CD4-positive, CD25-positive, alpha-beta regulatory T cell (primary cell): Measurements from ENCODE around the gene KIAA1191. TPM values are rescaled to one million over a fixed set of nuclear protein-coding genes. Genes with fewer than 3 reads are reported as not detected.
A peak's percentile ranks its signal among the peaks of the same experiment; 100 is the strongest.

Experiments used
- ATAC-seq, 2 donors: fragments of 150-1000 bp; cut with Tn5 transposase; one replicate each; pipeline ENCODE4 v1.10.0; 2021; ENCODE audit warnings: low read depth in 2 of 2, moderate number of reproducible peaks in 2 of 2, moderate library complexity in 1 of 2
- DNase-seq, 3 donors: peaks; one replicate each; pipeline versions ENCODE4 v3.0.0 to v3.0.0-alpha.2; 2012 to 2022; ENCODE audit warnings: mixed read lengths in 1 of 3
- H3K27ac ChIP-seq: one replicate; pipeline ENCODE4 v1.7.0; 2013; ENCODE audit warnings: mild to moderate bottlenecking, low read length; ENCODE audit not compliant: insufficient read depth, poor library complexity, severe bottlenecking
- H3K27me3 ChIP-seq: one replicate; pipeline ENCODE4 v1.7.0; 2013; ENCODE audit warnings: low read length; ENCODE audit not compliant: control insufficient read depth, insufficient read depth
- H3K36me3 ChIP-seq: one replicate; pipeline ENCODE4 v1.7.0; 2013; ENCODE audit warnings: mild to moderate bottlenecking, low read length, moderate library complexity; ENCODE audit not compliant: control insufficient read depth, insufficient read depth
- H3K4me1 ChIP-seq: 2 replicates; pipeline ENCODE4 v1.7.0; 2013; ENCODE audit warnings: mild to moderate bottlenecking, low read length; ENCODE audit not compliant: insufficient read depth, control insufficient read depth, poor library complexity, severe bottlenecking
- H3K4me3 ChIP-seq: one replicate; pipeline ENCODE4 v1.7.0; 2013; ENCODE audit warnings: low read depth, mild to moderate bottlenecking, low read length, moderate library complexity
- H3K9me3 ChIP-seq, 2 experiments: 1 replicate in 1 of 2; 2 replicates in 1 of 2; pipeline ENCODE4 v1.7.0; 2013; ENCODE audit warnings: low read length in 2 of 2, mild to moderate bottlenecking in 1 of 2, moderate library complexity in 1 of 2; ENCODE audit not compliant: control insufficient read depth in 2 of 2
- H3K27ac Mint-ChIP-seq, 3 donors: one replicate each; pipeline ENCODE4 v1.8.0; 2020 to 2022; ENCODE audit warnings: mild to moderate bottlenecking in 3 of 3, mixed read lengths in 3 of 3, moderate library complexity in 2 of 3
- H3K27me3 Mint-ChIP-seq: one replicate; pipeline ENCODE4 v1.8.0; 2022; ENCODE audit warnings: mild to moderate bottlenecking, mixed read lengths
- H3K36me3 Mint-ChIP-seq: one replicate; pipeline ENCODE4 v1.8.0; 2020; ENCODE audit warnings: mixed read lengths
- H3K4me1 Mint-ChIP-seq, 4 donors: one replicate each; pipeline ENCODE4 v1.8.0; 2020 to 2022; ENCODE audit warnings: mixed read lengths in 4 of 4, mild to moderate bottlenecking in 1 of 4
- H3K4me3 Mint-ChIP-seq, 4 donors: one replicate each; pipeline ENCODE4 v1.8.0; 2020 to 2022; ENCODE audit warnings: mild to moderate bottlenecking in 4 of 4, mixed read lengths in 4 of 4, moderate library complexity in 3 of 4
- H3K9me3 Mint-ChIP-seq, 7 donors: one replicate each; pipeline ENCODE4 v1.8.0; 2020 to 2022; ENCODE audit warnings: mixed read lengths in 7 of 7, mild to moderate bottlenecking in 3 of 7, moderate library complexity in 2 of 7
- polyA plus RNA-seq, 4 donors: library from polyadenylated mRNA; unstranded; fragments of 300-500 nt; fragmentation: Illumina TruSeq; gene quantifications; one replicate each; pipeline ENCODE4 v1.2.3, GENCODE V29; 2021
- total RNA-seq: library from RNA; stranded (reverse); gene quantifications from one replicate; pipeline ENCODE4 v1.2.3, GENCODE V29; 2022

KIAA1191 gene
- total and polyA plus RNA-seq, 5 donors from 2014 or later = 59.0 to 68.9 (median 60.9) TPM

DNA sequence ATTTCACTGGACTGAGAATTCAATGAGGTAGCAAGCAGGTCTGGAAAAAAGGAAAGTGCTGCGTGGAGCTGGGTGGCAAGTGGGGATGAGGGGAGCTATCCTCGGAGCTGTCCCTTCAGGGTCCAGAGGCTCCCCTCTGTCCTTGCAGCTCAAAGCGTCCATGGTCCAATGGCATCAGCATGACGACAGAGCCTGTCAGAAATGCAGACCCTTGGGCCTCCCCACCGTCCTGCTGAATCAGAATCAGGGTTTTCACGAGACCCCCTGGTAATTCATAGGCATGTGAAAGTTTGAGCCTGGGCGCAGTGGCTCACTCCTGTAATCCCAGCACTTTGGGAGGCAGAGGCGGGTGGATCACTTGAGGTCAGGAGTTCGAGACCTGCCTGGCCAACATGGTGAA, 32.5 kb upstream of the KIAA1191 start:
- H3K4me1 ChIP-seq = peaks cover 9% of the 10 kb centered on the region
- H3K4me3 ChIP-seq = no peak overlapping the region
- peaks cover 26% of the 10 kb centered on the region for H3K36me3 ChIP-seq
- DNase-seq (no peak), ATAC-seq (no peak)
- Mint-ChIP-seq H3K27ac (no peak overlapping the region), H3K4me3 (no peak overlapping the region), H3K9me3 (no peaks in the 10 kb centered on the region), H3K36me3 (peaks cover 25% of the 10 kb centered on the region), H3K4me1 (peaks cover 0 to 18% (median 4%) of the 10 kb centered on the region in 4 donors), H3K27me3 (no peaks in the 10 kb centered on the region)
- no peaks in the 10 kb centered on the region for H3K9me3 ChIP-seq
- no peak overlapping the region for H3K27ac ChIP-seq
- H3K27me3 ChIP-seq = no peaks in the 10 kb centered on the region

DNA sequence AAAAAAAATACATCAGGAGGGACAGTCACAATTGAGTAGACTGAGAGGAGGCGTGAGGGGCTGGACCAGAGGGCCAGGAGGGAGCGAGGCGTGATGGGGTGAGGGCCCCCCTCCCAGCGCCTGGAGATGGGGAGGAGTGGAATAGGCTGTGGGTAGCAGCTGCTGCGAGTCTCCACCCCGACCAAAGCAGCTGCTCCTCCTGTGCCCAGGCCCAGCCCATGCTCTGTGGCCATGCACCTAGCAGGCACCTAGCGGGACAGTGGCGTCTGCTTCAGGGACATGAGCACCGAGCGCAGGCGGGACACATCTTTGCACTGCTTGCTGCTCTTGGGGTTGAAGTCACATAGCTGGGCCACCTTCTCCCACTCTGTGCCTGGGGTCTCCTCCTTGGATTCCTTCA, 31.0 kb upstream of the KIAA1191 start:
- Histone ChIP-seq H3K27me3 (no peaks in the 10 kb centered on the region), H3K27ac (no peak overlapping the region), H3K36me3 (peaks cover 26% of the 10 kb centered on the region), H3K9me3 (no peaks in the 10 kb centered on the region), H3K4me1 (peaks cover 17% of the 10 kb centered on the region), H3K4me3 (no peak overlapping the region)
- H3K36me3 Mint-ChIP-seq = peaks cover 24% of the 10 kb centered on the region
- no peak overlapping the region for H3K4me3 Mint-ChIP-seq
- H3K27me3 Mint-ChIP-seq = no peaks in the 10 kb centered on the region
- peaks cover 0 to 22% (median 11%) of the 10 kb centered on the region in 4 donors for H3K4me1 Mint-ChIP-seq
- H3K9me3 Mint-ChIP-seq = no peaks in the 10 kb centered on the region
- no peak for DNase-seq
- no peak for ATAC-seq
- peak overlapping the region in 1 of 3 donors; percentile 66 for H3K27ac Mint-ChIP-seq

DNA sequence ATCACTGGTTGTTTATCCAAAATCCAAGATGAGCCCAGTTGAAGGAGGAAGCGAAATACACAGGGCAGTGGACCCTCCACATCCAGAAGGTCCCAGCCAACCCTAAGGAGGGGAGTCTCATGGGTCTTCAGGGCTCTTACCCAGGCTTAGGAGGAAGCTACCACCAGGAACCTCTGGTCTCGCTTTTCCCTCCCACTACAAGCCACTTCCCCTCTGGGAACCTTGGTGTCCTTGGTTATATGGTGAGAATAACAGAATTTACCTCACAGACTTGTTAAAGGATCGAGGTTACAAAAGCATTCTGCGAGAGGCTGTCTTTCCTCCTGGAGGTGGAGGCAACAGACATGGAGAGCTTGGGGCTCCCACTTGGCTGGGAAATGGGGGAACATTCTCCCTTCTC, 30.4 kb upstream of the KIAA1191 start:
- Mint-ChIP-seq H3K4me3 (peak overlapping the region in 1 of 4 donors; percentile 21), H3K27me3 (no peaks in the 10 kb centered on the region), H3K36me3 (peaks cover 23% of the 10 kb centered on the region), H3K27ac (peak overlapping the region in 2 of 3 donors; percentile 34 to 66), H3K4me1 (peaks cover 0 to 28% (median 15%) of the 10 kb centered on the region in 4 donors), H3K9me3 (no peaks in the 10 kb centered on the region)
- Histone ChIP-seq H3K36me3 (peaks cover 23% of the 10 kb centered on the region), H3K4me3 (no peak overlapping the region), H3K9me3 (no peaks in the 10 kb centered on the region), H3K4me1 (peaks cover 22% of the 10 kb centered on the region), H3K27ac (no peak overlapping the region), H3K27me3 (no peaks in the 10 kb centered on the region)
- ATAC-seq = no peak
- no peak for DNase-seq

DNA sequence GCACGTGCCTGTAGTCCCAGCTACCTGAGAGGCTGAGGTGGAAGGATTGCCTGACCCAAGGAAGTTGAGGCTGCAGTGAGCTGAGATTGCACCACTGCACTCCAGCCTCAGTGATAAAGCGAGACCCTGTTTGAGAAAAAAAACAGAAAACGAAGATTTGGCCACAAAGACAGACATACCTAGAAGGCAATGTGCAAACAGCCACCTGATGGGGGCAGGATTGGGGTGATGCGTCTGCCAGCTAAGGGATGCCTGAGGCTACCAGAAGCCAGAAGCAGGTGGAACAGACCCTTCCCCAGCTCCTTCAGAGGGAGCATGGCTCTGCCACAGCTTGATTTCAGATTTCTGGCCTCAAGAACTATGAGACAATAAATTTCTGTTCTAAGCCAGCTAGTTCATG, 29.9 kb upstream of the KIAA1191 start:
- H3K27me3 Mint-ChIP-seq = no peaks in the 10 kb centered on the region

DNA sequence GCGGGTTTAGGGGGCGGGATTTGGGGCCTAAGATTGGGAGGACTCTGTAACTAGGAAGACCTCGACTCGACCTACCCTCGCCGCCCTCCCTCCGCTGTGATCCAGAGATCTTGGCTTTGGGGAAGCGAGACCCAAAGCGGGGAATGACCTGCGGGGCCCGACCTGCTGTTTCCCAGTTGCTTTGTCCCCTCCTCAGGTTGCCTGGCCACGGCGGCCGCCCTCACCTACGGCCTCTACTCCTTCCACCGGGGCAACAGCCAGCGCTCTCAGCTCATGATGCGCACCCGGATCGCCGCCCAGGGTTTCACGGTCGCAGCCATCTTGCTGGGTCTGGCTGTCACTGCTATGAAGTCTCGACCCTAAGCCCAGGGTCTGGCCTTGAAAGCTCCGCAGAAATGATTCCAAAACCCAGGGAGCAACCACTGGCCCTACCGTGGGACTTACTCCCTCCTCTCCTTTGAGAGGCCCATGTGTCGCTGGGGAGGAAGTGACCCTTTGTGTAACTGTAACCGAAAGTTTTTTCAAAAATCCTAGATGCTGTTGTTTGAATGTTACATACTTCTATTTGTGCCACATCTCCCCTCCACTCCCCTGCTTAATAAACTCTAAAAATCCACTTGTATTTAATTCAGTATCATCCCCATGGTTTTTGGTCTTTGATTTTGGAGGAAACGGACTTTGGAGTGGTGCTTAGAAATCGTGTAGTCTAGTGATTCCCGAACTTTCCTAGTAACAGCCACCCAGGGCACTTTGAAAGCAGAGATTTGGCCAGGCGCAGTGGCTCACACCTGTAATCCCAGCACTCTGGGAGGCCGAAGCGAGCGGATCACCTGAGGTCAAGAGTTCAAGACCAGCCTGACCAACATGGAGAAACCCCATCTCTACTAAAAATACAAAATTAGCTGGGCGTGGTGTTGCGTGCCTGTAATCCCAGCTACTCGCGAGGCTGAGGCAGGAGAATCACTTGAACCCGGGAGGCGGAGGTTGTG, 27.9 kb upstream of the KIAA1191 start:
- peaks cover 0 to 39% (median 25%) of the 10 kb centered on the region in 4 donors for H3K4me1 Mint-ChIP-seq
- peak overlapping the region; percentile 92 for H3K4me3 ChIP-seq
- DNase-seq (no peak), ATAC-seq (peak; percentile 19 to 32)
- H3K27ac ChIP-seq = peak overlapping the region; percentile 97
- H3K27me3 ChIP-seq = no peaks in the 10 kb centered on the region
- peaks cover 21% of the 10 kb centered on the region for H3K36me3 Mint-ChIP-seq
- peaks cover 33% of the 10 kb centered on the region for H3K36me3 ChIP-seq
- H3K27ac Mint-ChIP-seq = peak overlapping the region; percentile 97 to 100 (median 100)
- no peaks in the 10 kb centered on the region for H3K9me3 Mint-ChIP-seq
- no peaks in the 10 kb centered on the region for H3K9me3 ChIP-seq
- no peaks in the 10 kb centered on the region for H3K27me3 Mint-ChIP-seq
- H3K4me1 ChIP-seq = peaks cover 29% of the 10 kb centered on the region
- peak overlapping the region; percentile 98 to 99 (median 99) for H3K4me3 Mint-ChIP-seq

More for the DNA sequence above, 29.9 kb upstream of the KIAA1191 start:
- H3K9me3 Mint-ChIP-seq = no peaks in the 10 kb centered on the region
- ATAC-seq (no peak), DNase-seq (no peak)
- no peak overlapping the region for H3K27ac ChIP-seq
- no peaks in the 10 kb centered on the region for H3K9me3 ChIP-seq
- H3K4me3 Mint-ChIP-seq = peak overlapping the region in 1 of 4 donors; percentile 39
- no peak overlapping the region for H3K4me3 ChIP-seq
- peaks cover 20% of the 10 kb centered on the region for H3K36me3 ChIP-seq
- peaks cover 0 to 30% (median 20%) of the 10 kb centered on the region in 4 donors for H3K4me1 Mint-ChIP-seq
- no peaks in the 10 kb centered on the region for H3K27me3 ChIP-seq
- peaks cover 27% of the 10 kb centered on the region for H3K4me1 ChIP-seq
- peaks cover 18% of the 10 kb centered on the region for H3K36me3 Mint-ChIP-seq
- H3K27ac Mint-ChIP-seq = peak overlapping the region in 1 of 3 donors; percentile 34

DNA sequence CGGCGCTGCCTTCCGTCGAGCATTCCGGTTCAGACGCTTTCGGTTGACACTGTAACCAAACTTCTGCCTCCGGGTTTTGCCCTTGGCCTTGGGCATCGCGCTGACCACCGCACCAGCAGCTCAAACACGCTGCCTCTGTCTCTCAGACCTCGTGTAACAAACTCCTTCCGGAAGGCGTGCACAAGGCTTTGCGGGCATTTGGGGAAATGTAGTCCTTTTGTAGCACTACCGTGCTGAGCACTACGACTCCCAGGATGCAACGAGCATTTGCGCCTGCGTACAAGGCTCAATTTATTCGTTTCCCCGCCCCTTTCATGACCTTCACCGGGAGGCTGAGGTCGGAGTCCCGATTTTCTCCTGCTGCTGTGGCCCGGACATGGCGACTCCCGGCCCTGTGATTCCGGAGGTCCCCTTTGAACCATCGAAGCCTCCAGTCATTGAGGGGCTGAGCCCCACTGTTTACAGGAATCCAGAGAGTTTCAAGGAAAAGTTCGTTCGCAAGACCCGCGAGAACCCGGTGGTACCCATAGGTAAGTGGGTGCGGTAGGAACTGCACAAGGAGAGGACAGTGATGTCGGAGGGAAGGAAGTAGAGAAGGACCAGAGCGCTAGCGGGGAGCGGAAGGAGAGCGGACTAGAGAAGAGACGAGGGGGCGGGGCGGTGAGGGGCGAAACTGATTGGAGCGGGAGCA, 27.0 kb upstream of the KIAA1191 start, which contains the start of the genes HIGD2A and NOP16:
HIGD2A (plus strand) TSS at position 308 of the 691 bp plus-strand sequence; CDS start at position 377, 69 bp downstream.
NOP16 (minus strand) TSS at position 155 of the 691 bp plus-strand sequence; CDS start at position 96, 59 bp downstream.
- peak; percentile 98 to 99 (median 99) for DNase-seq
- H3K9me3 ChIP-seq = no peaks in the 10 kb centered on the region
- H3K9me3 Mint-ChIP-seq = no peaks in the 10 kb centered on the region
- H3K4me3 Mint-ChIP-seq = peak within 1 kb of the TSS; percentile 98 to 99 (median 99)
- no peaks in the 10 kb centered on the region for H3K27me3 Mint-ChIP-seq
- peaks cover 38% of the 10 kb centered on the region for H3K36me3 ChIP-seq
- peak within 1 kb of the TSS; percentile 92 for H3K4me3 ChIP-seq
- H3K4me1 ChIP-seq = peaks cover 29% of the 10 kb centered on the region
- H3K36me3 Mint-ChIP-seq = peaks cover 28% of the 10 kb centered on the region
- H3K4me1 Mint-ChIP-seq = peaks cover 0 to 39% (median 25%) of the 10 kb centered on the region in 4 donors
- H3K27ac Mint-ChIP-seq = peak within 1 kb of the TSS; percentile 97 to 100 (median 100)
- H3K27me3 ChIP-seq = no peaks in the 10 kb centered on the region
- peak; percentile 89 to 94 for ATAC-seq
- peak within 1 kb of the TSS; percentile 97 for H3K27ac ChIP-seq

DNA sequence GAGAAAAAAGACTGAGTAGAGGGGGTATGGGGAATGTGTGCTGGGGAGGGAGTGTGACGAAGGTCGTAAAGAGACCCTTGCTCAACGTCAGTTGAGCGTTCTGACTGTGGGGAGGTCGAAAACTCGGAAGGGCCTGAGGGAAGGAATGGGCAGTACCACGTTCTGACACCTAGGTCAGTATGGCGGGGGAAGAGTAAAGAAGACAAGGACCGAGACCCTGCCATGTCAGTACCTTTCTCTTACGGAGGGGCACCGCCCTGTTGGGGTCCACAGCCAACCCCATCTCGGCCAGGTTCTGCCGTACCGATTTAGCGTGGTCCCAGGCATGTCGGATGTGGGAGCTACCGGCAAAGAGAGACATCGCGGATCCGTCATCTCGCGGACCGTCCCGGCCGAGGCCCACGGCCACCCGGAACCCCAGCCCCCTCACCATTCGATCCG, 26.5 kb upstream of the KIAA1191 start:
- Mint-ChIP-seq H3K36me3 (peaks cover 28% of the 10 kb centered on the region), H3K4me1 (peaks cover 0 to 39% (median 25%) of the 10 kb centered on the region in 4 donors), H3K4me3 (peak overlapping the region; percentile 98 to 99 (median 99)), H3K9me3 (no peaks in the 10 kb centered on the region), H3K27ac (peak overlapping the region; percentile 97 to 100 (median 100)), H3K27me3 (no peaks in the 10 kb centered on the region)
- Histone ChIP-seq H3K4me3 (peak overlapping the region; percentile 92), H3K9me3 (no peaks in the 10 kb centered on the region), H3K27me3 (no peaks in the 10 kb centered on the region), H3K4me1 (peaks cover 29% of the 10 kb centered on the region), H3K36me3 (peaks cover 39% of the 10 kb centered on the region), H3K27ac (peak overlapping the region; percentile 97)
- ATAC-seq (no peak), DNase-seq (no peak)
